GM18907 (cell line): ENCODE results near the gene TAS2R1.
"Not testable (repeated sequence)": the region's sequence is repeated elsewhere in the genome, so short reads cannot be mapped to it uniquely, and the experiment has no call there.

Experiments used
- ATAC-seq: cut with Tn5 transposase; IDR thresholded peaks from one replicate; pipeline ENCODE4 v1.9.1; 2021; ENCODE audit warnings: mild to moderate bottlenecking, moderate library complexity; ENCODE audit not compliant: unreplicated experiment

The TAS2R1 gene

DNA sequence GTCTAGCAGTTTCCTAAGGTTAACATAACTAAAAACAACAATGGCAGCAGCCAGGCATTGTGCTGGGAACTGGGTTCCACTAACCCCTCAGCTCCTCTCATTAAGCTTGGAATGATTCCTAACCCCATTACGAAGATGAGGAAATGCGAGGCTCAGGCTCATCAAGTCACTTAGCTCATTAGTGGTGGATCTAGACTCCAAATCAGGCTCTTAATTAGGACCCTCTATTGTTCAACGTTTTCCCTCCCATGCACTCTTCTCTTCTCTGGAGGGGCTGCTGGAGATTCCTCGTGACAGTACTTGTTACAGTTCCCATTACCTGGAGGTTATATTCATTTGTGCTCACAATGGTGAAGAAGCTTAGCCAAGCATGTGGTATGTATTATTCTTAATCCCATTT, 6.5 kb downstream of the TAS2R1 start:
- ATAC-seq, result no peak

- no peak for ATAC-seq
Measured at GRCh38 chr5:9622971-9623421, 7.2 kb downstream of the TAS2R1 start.

DNA sequence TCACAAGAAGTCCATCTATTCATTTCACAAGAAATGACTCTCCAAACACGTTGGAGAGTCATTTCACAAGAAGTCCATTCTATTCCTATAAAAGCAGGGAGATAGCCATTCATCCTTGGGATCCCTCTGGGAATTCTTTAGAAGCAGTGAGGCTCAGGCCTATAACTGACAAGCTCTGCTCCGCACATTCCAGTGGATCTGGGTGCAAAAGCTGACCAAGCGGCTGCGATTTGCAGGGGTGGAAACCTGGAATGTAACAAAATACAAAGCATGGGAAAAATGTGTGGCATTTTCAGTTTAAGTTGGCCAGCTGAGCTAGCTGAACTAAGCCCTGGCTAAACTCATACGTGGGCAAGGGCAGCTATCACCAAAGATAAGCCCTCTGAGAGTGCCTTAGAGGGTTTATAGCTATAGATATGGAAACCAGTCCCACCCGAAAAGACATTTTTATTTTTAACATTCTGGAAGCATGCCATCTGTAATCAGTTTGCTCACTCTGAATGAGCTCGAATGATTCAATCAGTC, 8.7 kb downstream of the TAS2R1 start:
- ATAC-seq, result no peak

- no peak for ATAC-seq
Measured at GRCh38 chr5:9619331-9620092, 10.6 kb downstream of the TAS2R1 start.

DNA sequence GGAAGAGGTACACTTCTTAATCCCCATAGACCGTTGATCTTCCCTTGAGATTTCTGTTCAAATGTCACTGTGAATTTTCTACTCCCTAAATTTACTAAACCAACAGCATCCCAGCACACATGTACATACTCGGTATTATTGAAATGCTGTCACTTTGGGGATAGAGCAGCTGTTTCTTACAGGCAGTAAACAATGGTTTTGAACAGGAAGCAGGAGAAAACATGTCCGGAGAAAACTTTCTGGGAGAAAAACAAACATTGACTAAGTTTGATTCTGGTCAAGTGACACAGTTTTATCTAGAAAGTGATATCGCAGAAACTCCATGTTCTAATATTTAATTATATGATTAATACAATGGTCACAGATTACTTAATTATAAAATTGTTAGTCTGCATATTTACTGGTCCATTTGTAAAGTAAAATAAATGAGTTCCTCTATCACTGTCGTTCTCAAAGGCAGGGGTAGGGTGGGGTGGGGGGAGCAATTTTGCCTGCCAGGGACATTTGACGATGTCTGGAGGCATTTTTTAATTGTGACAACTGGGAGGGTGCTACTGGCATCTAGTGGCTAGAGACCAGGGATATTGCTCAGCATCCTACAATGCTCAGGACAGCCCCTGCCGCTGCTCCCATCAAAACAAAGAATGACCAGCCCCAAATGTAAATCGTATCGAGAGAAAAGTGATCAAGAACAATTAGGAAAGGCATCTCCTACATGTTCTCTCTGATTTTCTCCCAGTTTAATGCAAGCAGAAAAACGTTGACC, 12.2 kb downstream of the TAS2R1 start:
- no peak for ATAC-seq

GRCh38 chr5:9617221-9617620, 12.9 kb downstream of the TAS2R1 start:
- ATAC-seq, result no peak

DNA sequence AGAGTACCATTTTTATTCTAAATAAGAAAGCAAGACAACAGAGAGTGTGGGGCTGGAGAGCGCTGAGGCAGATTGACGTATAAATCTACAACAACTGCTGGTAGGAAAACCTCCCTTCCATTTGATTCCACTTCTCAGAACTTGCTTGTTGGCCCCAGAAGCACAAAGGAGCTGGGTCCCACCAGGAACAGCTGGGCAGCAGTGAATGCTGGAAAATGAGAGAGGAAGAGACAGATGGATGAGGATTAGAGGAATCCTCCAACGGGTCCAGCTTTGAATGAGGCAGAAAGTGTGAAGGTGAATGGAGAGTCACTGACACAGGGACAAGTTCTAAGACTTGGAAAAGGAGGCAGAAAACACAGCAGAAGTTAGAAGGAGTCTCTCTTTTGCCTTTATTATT, 14.8 kb downstream of the TAS2R1 start:
- no peak for ATAC-seq

DNA sequence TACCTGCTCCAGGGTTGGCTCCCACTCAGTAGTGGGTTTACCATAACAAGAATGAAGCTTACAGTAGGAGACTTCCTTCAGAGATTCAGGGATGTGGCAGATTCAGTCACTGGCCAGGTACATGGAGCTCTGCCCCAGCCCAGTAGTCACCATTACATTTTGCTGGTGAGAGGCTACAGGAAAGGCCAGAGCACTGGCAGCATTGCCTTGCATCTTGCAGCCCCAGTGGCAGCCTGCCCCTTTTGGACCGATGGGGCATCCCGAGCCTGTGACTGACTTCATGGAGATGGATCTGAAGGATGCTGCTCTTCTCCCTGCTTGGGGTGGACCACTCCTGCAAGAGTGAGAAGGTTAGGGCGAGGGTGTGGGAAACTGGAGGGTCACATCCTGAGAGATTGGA, 16.8 kb downstream of the TAS2R1 start:
- no peak for ATAC-seq

DNA sequence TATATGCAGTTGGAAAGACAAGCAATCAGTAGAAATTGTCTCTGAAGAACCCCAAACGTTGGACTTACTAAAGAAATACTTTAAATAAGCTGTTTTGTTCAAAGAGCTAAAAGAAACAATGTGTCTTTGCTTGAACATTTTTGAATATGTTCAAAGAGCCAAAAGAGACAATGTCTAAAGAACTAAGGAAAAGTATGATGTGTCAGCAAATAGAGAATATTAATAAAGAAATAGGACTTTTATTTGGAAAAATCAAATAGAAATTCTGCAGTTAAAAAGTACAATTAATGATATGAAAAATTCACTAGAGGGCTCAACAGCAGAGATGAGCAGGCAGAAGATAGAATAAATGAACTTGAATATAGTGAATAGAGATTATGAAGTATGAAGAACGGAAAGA, 19.2 kb downstream of the TAS2R1 start:
- no peak for ATAC-seq

- no peak for ATAC-seq
Measured at GRCh38 chr5:9610364-9610763, 19.8 kb downstream of the TAS2R1 start.

- ATAC-seq, result no peak
Measured at GRCh38 chr5:9608093-9608492, 22.1 kb downstream of the TAS2R1 start.

DNA sequence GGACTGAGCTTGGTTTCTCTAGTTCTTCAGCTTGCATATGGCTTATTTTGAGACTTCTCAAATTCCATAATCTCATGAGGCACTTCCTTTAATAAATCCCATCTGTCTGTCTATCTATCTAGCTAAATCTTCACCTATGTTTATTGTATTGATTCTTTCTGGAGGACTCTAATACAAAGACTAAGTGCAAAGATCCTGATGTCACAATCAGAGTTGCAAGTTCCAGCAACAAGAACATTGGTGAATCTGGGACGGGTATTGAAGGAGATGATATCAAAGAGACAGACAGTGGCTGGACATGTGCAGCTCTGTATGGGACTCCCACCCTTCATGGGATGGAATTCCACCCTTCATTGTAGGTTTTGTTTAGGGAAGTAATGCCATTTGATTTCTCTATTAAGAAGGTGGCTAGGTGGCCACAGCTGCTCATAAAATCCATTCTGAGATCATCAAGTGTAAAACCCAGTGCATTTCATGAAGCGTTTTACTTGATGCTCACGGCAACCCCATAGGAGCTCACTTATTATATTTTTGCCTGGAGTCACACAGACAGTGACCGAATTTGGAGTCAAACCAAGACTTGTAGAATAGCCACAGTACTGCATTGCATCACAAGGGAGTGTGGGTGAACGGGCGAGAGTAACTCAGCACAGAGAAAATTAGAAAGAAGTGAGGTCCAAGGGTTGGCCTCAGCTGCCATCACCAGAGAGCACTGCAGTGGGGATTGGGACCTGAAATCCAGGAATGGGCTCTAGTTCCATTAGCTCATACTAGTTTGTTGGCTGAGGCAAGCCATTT, 24.9 kb downstream of the TAS2R1 start:
- no peak for ATAC-seq

DNA sequence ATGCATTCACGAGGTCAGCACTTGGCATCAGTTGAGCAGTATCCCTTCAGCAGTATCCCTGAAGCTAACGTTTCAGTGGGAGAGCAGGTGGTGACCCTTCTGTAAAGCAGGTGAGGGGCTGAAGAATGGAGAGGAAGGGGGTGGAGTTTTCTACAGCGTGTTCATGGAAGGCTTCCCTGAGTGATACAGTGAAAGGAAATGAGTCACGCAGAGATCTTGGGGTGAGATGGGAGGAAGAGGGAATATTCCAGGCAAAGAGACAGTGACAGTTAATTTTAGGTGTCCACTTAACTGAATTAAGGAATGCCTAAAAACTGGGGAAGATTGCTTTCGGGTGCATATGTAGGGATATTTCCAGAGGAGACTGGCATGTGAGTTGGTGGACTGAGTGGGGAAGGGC, 25.7 kb downstream of the TAS2R1 start:
- no peak for ATAC-seq

DNA sequence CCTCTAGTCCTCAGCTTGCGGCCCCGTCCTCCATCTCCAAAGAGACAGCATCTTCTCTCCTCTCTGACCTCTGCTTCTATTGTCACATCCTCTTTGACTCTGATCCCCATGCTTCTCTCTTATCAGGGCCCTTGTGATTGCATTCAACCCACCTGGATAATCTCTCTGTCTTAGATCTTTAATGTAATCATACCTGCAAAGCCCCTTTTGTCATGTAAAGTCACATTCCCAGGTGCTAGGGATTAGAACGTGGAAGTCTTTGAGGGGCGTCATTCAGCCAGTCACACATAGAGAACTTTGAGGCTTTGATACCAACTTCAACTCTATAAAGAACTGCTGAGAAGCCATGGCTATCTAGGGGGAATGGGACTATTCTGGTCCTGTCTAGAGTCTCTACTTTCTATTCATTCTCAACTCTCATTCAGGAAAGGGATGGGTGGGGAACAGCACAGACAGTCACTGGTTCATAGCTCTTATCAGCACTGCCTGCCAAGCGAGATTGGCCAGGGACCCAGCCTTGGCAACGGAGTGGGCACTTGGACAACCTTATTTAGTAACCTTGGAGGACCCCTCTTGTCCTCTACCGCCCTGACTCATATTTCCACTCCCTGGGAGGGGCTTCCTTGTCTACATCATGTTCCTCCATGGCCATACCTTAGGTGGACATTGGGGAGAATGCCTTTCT, 29.0 kb downstream of the TAS2R1 start:
- ATAC-seq, result no peak

GRCh38 chr5:9599391-9599790, 30.8 kb downstream of the TAS2R1 start:
- ATAC-seq, result no peak

DNA sequence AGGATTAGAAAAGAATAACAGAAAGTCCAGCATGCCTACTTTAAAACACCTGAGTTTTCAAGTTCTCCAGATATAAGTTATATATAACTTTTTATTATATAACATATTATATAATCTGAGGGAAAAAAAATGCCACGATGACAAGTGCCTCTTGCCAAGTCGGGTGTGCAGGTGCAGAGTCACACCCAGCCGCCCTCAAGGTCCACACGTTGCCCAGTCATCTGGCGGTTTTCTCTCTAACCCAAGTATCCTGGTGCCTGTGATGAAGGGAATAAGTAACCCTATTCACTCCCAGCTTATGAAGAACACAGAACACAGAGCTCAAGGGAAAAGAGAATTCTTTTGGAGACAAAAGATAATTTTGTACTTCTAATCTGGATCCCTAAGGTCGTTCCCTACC, 31.8 kb downstream of the TAS2R1 start:
- not testable (repeated sequence) for ATAC-seq

DNA sequence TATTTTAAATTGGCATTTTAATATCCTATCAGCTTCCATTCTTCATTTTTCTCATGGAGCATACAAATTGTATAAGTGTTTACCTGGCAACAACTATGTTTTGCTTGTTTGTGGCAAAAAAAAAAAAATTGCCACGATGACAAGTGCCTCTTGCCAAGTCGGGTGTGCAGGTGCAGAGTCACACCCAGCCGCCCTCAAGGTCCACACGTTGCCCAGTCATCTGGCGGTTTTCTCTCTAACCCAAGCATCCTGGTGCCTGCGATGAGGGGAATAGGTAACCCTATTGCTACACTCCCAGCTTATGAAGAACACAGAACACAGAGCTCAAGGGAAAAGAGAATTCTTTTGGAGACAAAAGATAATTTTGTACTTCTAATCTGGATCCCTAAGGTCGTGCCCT, 32.8 kb downstream of the TAS2R1 start:
- ATAC-seq, result not testable (repeated sequence)

DNA sequence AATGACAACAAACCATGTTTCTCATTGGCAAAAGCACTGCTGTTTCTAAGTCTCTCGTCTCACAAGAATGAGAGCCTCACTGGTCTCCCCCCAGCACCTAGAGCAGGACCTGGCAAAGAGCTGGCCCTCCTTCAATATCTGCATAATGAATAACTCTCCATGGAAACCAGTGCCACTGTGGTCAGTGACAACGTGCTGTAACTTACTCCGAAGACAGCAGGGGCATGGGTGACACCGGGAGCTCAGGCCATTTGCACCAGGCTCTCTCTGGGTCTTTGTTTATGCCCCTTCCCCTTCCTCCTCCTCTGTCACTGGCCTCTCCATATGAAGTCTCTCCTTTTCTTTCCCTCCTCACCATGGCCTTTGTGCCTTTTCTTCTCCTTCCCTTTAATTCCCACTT, 33.3 kb downstream of the TAS2R1 start:
- peak; percentile 58 for ATAC-seq

DNA sequence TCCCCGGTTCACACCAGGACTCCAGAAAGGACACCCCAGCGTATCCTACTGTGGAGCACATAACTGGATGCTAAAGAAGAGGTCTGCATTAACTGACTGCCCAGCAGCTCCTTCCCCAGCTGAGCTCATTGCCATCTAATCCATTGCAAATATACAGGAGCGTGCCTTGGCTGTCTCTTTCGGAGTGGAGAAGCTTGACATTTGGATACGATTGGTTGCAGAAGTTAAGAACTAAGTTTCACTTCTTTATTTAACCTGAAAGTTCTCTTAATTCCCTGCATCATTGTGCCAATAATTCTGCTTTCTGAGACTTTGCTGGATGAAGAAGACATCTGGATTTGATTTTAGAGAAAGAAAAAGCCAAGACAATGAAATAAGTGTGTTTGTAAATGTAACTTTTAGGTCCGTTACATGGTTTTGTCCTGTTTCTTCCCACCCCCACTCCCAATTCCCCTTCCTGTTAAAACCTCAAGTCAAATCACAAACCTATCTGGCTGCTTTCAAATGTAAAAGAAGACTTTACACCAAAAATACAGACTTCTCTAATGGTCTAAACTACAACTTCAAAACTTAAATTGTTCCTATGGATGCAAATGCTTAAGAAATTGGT, 33.9 kb downstream of the TAS2R1 start:
- ATAC-seq, result no peak

DNA sequence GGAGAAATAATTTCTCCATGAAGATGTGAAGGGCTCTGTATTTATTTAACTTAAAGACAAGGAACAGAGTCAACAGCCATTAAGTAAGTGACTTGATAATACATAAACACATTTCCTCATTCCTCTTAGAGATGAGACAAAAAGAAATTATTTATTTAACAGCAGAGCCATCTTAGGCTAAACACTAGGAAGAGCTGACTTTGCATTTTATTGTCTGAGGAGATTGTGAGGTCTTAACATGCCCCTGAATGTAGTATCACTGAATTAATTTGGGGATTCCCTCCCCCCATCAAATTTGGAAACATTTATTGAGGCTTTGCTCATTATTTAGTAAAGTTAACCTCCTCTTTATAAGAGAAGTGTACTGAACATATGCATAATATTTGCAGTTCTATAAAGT, 35.2 kb downstream of the TAS2R1 start:
- ATAC-seq, result no peak
